Stomach (tissue), 9 donors: ENCODE results near the gene CLEC4G. TPM values are rescaled to one million over a fixed set of nuclear protein-coding genes. Genes with fewer than 3 reads are reported as not detected.

ENCODE experiments used
- DNase-seq, 2 donors: peaks; one replicate each; pipeline versions ENCODE4 v3.0.0 to v3.0.0-alpha.2; 2013 to 2019
- H3K27ac ChIP-seq, 5 donors: fragments of 200-600 bp in 4 of 5; sonication (generic) in 4 of 5; one replicate each; pipeline ENCODE4 v1.5.1; 2013 to 2019; ENCODE audit warnings: mild to moderate bottlenecking in 1 of 5, moderate library complexity in 1 of 5
- H3K27me3 ChIP-seq, 3 donors: fragments of 200-600 bp; sonication (generic); one replicate each; pipeline ENCODE4 v1.5.1; 2017 to 2019; ENCODE audit warnings: mixed run types in 1 of 3
- H3K36me3 ChIP-seq, 4 donors: fragments of 200-600 bp; sonication (generic); 1 replicate in 3 of 4; 2 replicates in 1 of 4; pipeline ENCODE4 v1.5.1; 2016 to 2019
- H3K4me1 ChIP-seq, 4 donors: fragments of 200-600 bp; sonication (generic); one replicate each; pipeline ENCODE4 v1.5.1; 2016 to 2019
- H3K4me3 ChIP-seq, 4 donors: fragments of 200-600 bp; sonication (generic) in 3 of 4; one replicate each; pipeline ENCODE4 v1.5.1; 2016 to 2019; ENCODE audit warnings: mild to moderate bottlenecking in 1 of 4
- H3K9me3 ChIP-seq, 4 donors: fragments of 200-600 bp; sonication (generic); one replicate each; pipeline ENCODE4 v1.5.1; 2016 to 2019
- CTCF ChIP-seq, 7 experiments: fragments of 450-650 bp in 4 of 7; fragments of 200-600 bp in 3 of 7; sonication (generic) in 3 of 7; IDR thresholded peaks; one replicate each; pipeline ENCODE4 v1.5.1; 2016 to 2019; ENCODE audit warnings: antibody characterized with exemption in 7 of 7, control low read depth in 2 of 7, mild to moderate bottlenecking in 1 of 7
- EP300 ChIP-seq: sonication (generic); formaldehyde crosslinking; IDR thresholded peaks from one replicate; pipeline ENCODE4 v1.6.1; 2017; ENCODE audit warnings: antibody characterized with exemption
- POLR2A ChIP-seq, 4 donors: fragments of 450-650 bp; IDR thresholded peaks; one replicate each; pipeline ENCODE4 v1.6.1; 2016; ENCODE audit warnings: antibody characterized with exemption in 4 of 4, control low read depth in 2 of 4, mild to moderate bottlenecking in 1 of 4, moderate library complexity in 1 of 4
- POLR2AphosphoS5 ChIP-seq, 3 donors: sonication (generic); formaldehyde crosslinking; IDR thresholded peaks; one replicate each; pipeline ENCODE4 v1.6.1; 2016; ENCODE audit warnings: antibody characterized with exemption in 3 of 3
- WGBS, 5 donors: extraction: QIAGEN DNeasy Blood & Tissue Kit in 3 of 5; methylation state at CpG; one replicate each; pipeline versions ENCODE4 v1.1.5 to v1.1.7; 2013 to 2018; 5-methylcytosine and 5-hydroxymethylcytosine counted together
- intact Hi-C: fragments of 100-400 bp; cut with DNase I; formaldehyde crosslinking; loops from one replicate; pipeline ENCODE4 v1.15.1; 2023; ENCODE audit warnings: low total_unique reads
- polyA plus RNA-seq, 3 donors: library from polyadenylated mRNA; stranded (reverse); fragments of 200-250 nt; gene quantifications; one replicate each; pipeline ENCODE4 v1.2.3, GENCODE V29; 2013
- total RNA-seq, 5 donors: library from RNA; depleted of rRNA; stranded (reverse); fragments of >200 nt; gene quantifications; one replicate each; pipeline versions ENCODE4 v1.1.0 to v1.2.3, GENCODE V29; 2014 to 2016
- donor health status: healthy with polysubstance abuse.
- donor health status: Bipolar disorder and iron deficiency.
- donor health status: healthy.

CLEC4G gene
- total and polyA plus RNA-seq, 8 donors: 0.25 to 1.2 (median 0.69) TPM; not detected in 4

- H3K4me3 ChIP-seq: no peak overlapping the region
- no peaks in the 10 kb centered on the region for H3K4me1 ChIP-seq
- WGBS, 5 donors: 35 to 53% (median 42%) methylated on average over 4 of the region's 4 CpGs
- intact Hi-C loops: no loop called here
- no peaks in the 10 kb centered on the region for H3K36me3 ChIP-seq
- H3K27ac ChIP-seq: no peak overlapping the region
- H3K9me3 ChIP-seq: peaks cover 4 to 50% (median 46%) of the 10 kb centered on the region in 4 donors
- H3K27me3 ChIP-seq: peaks cover 0 to 26% (median 0%) of the 10 kb centered on the region in 3 donors
- TF ChIP-seq POLR2A (IDR thresholded peaks at IDR 0.05): no peak
- TF ChIP-seq POLR2AphosphoS5 (IDR thresholded peaks at IDR 0.05): no peak
- no peak for TF ChIP-seq EP300
- TF ChIP-seq CTCF (IDR thresholded peaks at IDR 0.05): no peak
- no peak for DNase-seq
Measured at GRCh38 chr19:7756258-7756657, 24.3 kb upstream of the CLEC4G start.

GRCh38 chr19:7751157-7751783 lies 19.4 kb upstream of the CLEC4G start:
- WGBS, 5 donors: 69 to 74% (median 70%) methylated on average over 12 of the region's 12 CpGs
- intact Hi-C loops: no loop called here
- TF ChIP-seq POLR2A (IDR thresholded peaks at IDR 0.05): no peak
- TF ChIP-seq CTCF (IDR thresholded peaks at IDR 0.05): no peak
- TF ChIP-seq EP300: no peak
- TF ChIP-seq POLR2AphosphoS5 (IDR thresholded peaks at IDR 0.05): no peak

GRCh38 chr19:7748756-7749155 lies 16.8 kb upstream of the CLEC4G start:
- intact Hi-C loops: no loop called here
- H3K27me3 ChIP-seq: peaks cover 0 to 52% (median 5%) of the 10 kb centered on the region in 3 donors
- H3K9me3 ChIP-seq: no peaks in the 10 kb centered on the region
- no peak overlapping the region for H3K4me3 ChIP-seq
- peak in 1 of 2 donors; percentile 41 for DNase-seq
- WGBS, 5 donors: 14 to 26% (median 20%) methylated on average over 4 of the region's 4 CpGs
- H3K4me1 ChIP-seq: no peaks in the 10 kb centered on the region
- H3K36me3 ChIP-seq: no peaks in the 10 kb centered on the region
- no peak for TF ChIP-seq EP300
- no peak for TF ChIP-seq POLR2AphosphoS5 (IDR thresholded peaks at IDR 0.05)
- TF ChIP-seq POLR2A (IDR thresholded peaks at IDR 0.05): no peak
- no peak for TF ChIP-seq CTCF (IDR thresholded peaks at IDR 0.05)
- no peak overlapping the region for H3K27ac ChIP-seq

More at GRCh38 chr19:7751157-7751783, 19.4 kb upstream of the CLEC4G start:
- H3K36me3 ChIP-seq: no peaks in the 10 kb centered on the region
- peaks cover 0 to 8% (median 8%) of the 10 kb centered on the region in 4 donors for H3K9me3 ChIP-seq
- H3K4me3 ChIP-seq: no peak overlapping the region
- no peaks in the 10 kb centered on the region for H3K4me1 ChIP-seq
- no peak for DNase-seq
- H3K27me3 ChIP-seq: peaks cover 0 to 38% (median 5%) of the 10 kb centered on the region in 3 donors
- no peak overlapping the region for H3K27ac ChIP-seq

- no peak for DNase-seq
- Histone ChIP-seq H3K4me1 (no peaks in the 10 kb centered on the region), H3K9me3 (no peaks in the 10 kb centered on the region), H3K36me3 (no peaks in the 10 kb centered on the region), H3K27me3 (peaks cover 0 to 57% (median 5%) of the 10 kb centered on the region in 3 donors), H3K4me3 (no peak overlapping the region), H3K27ac (no peak overlapping the region)
- intact Hi-C loops: no loop called here
- TF ChIP-seq EP300 (no peak), CTCF (IDR thresholded peaks at IDR 0.05) (no peak), POLR2A (IDR thresholded peaks at IDR 0.05) (no peak), POLR2AphosphoS5 (IDR thresholded peaks at IDR 0.05) (no peak)
- WGBS, 5 donors: 61 to 73% (median 66%) methylated on average over 2 of the region's 2 CpGs
Measured at GRCh38 chr19:7748171-7748570, 16.3 kb upstream of the CLEC4G start.
